GM19328 (cell line): ENCODE results near the gene MCF2L.
"Not testable (repeated sequence)": the region's sequence is repeated elsewhere in the genome, so short reads cannot be mapped to it uniquely, and the experiment has no call there.

ENCODE experiments used
- ATAC-seq: cut with Tn5 transposase; IDR thresholded peaks from one replicate; pipeline ENCODE4 v1.9.1; 2021; ENCODE audit warnings: mild to moderate bottlenecking, moderate library complexity; ENCODE audit not compliant: unreplicated experiment

Gene MCF2L

GRCh38 chr13:113028336-113029060 lies 59.5 kb downstream of the MCF2L start:
- no peak for ATAC-seq

GRCh38 chr13:113029061-113029445 lies 60.0 kb downstream of the MCF2L start:
- no peak for ATAC-seq

GRCh38 chr13:113029487-113030258 lies 60.7 kb downstream of the MCF2L start:
- no peak for ATAC-seq

DNA sequence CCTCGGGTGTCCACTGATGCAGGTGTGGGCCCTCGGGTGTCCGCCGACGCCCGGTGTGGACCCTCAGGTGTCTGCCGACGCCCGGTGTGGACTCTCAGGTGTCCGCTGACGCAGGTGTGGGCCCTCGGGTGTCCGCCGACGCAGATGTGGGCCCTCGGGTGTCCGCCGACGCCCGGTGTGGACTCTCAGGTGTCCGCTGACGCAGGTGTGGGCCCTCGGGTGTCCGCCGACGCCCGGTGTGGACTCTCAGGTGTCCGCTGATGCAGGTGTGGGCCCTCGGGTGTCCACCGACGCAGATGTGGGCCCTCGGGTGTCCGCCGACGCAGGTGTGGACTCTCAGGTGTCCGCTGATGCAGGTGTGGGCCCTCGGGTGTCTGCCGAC lies 61.2 kb downstream of the MCF2L start:
- not testable (repeated sequence) for ATAC-seq

- ATAC-seq = no peak
Observed at GRCh38 chr13:113031465-113031864, 62.5 kb downstream of the MCF2L start.

DNA sequence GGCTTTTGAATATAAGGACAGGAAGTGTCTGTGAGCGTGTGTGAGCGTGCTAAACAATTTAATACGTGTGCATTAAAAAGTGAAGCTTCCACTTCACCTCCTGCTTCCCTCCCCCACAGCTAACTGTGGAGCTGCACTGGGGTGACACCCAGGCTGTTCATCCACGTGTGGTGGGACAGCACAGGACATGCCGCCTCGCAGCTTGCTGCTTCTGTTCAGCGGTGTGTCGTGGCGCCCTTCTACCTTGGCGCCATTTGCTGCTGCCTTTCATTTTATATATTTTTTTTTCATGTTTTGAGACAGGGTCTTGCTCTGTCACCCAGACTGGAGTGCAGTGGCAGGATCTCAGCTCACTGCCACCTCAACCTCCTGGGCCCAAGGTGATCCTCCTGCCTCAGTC lies 63.3 kb downstream of the MCF2L start:
- ATAC-seq = no peak

- no peak for ATAC-seq
Observed at GRCh38 chr13:113033054-113033850, 64.2 kb downstream of the MCF2L start.

DNA sequence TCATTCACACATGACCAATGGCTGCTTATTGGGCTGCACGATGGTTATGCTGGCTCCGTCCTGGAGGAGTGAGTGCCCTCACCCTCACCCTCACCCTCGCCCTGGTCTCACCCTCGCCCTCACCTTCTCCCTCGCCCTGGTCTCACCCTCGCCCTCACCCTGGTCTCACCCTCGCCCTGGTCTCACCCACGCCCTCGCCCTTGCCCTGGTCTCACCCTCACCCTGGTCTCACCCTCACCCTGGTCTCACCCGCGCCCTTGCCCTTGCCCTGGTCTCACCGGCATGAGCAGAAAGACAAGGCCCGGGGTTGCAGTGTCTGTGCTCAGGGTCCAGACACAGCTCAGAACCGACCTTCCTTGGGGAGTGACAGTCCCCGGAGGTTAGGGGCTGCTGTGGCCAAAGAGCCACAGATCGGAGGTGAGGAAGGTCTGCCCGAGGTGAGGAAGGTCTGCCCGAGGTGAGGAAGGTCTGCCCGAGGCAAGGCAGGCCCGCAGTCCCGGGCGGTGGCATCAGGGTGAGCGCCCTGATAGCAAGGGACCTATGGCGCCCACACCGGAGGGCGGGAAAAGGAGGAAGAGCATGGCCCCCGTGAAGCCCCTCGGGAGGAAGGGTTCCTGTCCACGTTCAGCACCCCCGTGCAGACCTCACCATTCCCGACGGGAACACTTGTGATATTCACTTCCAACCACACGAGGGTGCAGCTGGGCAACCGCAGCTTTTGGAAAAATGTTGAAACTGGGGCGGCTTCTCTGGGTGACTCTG lies 65.6 kb downstream of the MCF2L start:
- ATAC-seq = no peak

DNA sequence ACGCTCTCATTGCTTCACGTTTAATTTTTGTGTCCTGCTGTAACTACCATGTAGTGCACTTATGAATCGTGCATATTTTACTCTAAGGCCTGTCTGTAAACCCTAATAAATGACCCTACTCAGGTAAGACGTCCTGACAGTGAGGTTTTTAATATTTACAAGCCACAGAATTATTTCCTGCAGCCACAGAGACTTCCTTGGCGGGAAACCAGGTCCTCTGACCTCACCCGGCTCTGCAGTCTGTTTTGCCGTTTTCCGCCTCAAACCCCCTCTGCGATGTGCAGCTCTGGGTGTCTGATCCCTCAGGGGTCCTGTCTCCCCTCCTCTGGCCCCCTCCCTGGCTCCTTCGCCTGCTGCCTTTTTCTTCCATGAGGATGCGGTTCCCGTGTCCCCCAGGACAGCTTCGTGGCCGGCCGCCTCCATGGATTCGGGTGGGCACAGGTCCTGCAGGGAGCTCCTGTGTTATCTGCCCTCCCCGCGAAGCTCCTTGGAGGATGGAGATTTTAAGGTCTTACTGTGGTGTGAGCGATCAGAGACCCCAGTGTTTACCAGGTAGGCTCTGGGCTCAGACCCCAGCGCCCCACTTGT lies 66.3 kb downstream of the MCF2L start:
- ATAC-seq = no peak

- ATAC-seq = no peak
Observed at GRCh38 chr13:113036401-113036800, 67.4 kb downstream of the MCF2L start.

DNA sequence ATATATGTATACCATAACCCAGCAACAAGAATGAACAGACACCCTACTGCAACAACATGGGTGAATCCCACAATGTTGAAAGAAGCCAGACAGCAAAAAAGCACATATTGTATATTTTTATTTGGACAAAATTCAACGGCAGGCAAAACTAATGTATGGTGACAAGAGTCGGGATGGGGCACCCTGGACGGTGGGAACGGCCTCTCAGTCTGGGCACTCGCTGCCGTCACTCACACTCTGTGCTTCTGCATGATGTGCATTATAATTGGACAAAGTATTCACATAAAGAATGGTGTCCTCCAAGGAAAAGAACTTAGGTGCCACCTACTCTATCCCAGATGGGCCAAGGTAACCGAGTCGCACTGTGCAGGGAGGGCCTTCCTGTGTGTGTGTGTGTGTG lies 71.0 kb downstream of the MCF2L start:
- ATAC-seq = no peak

DNA sequence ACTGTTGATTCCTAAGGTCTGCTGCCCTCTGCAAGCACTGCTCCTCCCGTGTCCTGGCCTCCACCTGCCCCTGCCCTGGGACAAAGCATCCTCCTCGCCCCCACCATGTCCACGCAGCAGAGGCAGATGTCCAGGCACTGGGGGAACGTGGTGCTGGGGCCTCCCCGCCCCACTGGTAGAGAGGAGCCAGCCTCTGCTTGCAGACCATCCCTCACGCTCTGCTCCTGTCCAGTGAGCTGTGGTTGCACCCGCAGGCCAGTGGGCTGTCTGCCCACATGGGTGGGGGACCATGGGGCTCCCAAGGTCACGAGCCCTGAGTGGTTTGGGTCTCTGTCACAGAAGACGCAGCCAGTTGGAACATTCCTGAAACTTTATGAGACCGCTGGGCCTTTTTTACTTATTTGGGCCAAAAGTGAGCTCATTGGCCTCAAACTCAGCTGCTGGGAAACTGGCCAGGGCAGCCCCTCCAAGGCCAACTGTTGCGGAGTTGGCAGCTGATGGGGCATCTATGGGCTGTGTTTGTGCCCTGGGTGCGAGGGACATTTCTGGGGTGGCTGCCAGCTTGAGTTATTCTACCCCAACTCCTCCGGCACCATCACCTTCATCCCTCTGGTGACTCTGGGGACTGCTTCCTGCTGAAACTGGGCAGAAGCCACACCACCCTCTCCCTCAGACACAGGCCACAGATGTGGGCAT lies 71.7 kb downstream of the MCF2L start:
- ATAC-seq = no peak

DNA sequence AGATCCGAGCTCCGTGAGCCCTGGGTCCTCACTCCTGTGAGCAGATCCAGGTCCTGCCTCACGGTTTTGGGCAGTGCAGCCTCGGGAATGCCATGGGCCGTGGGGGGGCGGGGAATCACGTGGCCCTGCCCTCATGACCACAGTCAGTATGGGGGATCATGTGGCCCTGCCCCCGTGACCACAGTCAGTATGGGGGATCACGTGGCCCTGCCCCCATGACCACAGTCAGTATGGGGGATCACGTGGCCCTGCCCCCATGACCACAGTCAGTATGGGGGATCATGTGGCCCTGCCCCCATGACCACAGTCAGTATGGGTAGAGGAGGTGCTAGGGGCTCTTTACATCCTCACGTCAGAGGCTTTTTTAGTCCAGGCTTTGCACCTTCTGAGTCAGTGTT lies 72.3 kb downstream of the MCF2L start:
- no peak for ATAC-seq

- no peak for ATAC-seq
Observed at GRCh38 chr13:113041896-113042295, 72.9 kb downstream of the MCF2L start.

DNA sequence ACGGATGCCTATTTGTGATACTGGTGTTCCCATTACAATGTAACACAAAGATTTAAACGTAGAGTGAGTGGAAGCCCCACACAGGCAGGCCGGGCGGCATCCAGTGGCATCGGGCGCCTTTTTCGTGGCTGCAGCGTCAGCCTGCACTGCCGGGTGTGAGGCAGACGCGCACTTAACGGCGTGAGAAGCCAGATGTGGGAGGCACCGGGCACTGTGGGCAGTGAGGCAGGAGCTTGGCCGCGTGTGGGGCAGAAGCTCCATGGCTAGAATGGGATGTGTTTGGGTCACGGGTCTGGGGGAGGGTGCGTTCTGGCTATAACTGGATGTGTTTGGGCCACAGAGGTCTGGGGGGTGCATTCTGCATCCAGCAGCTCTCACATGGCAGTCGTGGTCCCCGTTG lies 73.4 kb downstream of the MCF2L start:
- ATAC-seq = no peak

GRCh38 chr13:113043001-113043630 lies 74.1 kb downstream of the MCF2L start:
- ATAC-seq = no peak

DNA sequence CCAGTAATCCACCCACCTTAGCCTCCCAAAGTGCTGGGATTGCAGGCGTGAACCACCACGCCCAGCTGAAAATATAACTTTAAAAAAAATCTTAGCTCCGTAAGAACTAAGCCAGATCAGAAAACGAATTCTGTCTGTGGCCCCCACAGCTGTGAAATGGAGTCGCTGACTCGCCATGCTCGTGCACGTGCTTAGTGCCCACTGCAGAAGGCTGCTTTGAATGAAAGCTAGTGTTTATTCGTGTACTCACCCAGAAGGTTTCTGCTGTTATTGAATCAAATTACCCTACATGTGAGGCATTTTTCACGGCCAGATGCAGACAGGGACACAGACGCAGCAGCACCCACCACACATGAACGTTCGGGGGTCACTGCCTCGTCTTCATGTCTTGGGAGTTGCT lies 74.9 kb downstream of the MCF2L start:
- ATAC-seq = no peak

- ATAC-seq = no peak
Observed at GRCh38 chr13:113044391-113045114, 75.5 kb downstream of the MCF2L start.
